LNCaP clone FGC (cell line): Measurements from ENCODE around the gene METTL9.
"Not testable (repeated sequence)": the region's sequence is repeated elsewhere in the genome, so short reads cannot be mapped to it uniquely, and the experiment has no call there.

Source experiments
- DNase-seq: peaks from one replicate; pipeline ENCODE4 v3.0.0-alpha.2; 2011; ENCODE audit warnings: low read depth
- H3K4me3 ChIP-seq: 2 replicates; pipeline ENCODE4 v1.5.1; 2011; ENCODE audit warnings: mild to moderate bottlenecking, low read depth, low read length, control low read depth
- CTCF ChIP-seq: IDR thresholded peaks from 2 replicates; pipeline ENCODE4 v1.5.1; 2012; ENCODE audit warnings: mild to moderate bottlenecking; ENCODE audit not compliant: control insufficient read depth, insufficient read depth; ENCODE audit errors: extremely low read depth

Gene METTL9

GRCh38 chr16:21628772-21629171, 29.4 kb downstream of the METTL9 start:
- TF ChIP-seq CTCF, result no peak
- DNase-seq, result no peak
- H3K4me3 ChIP-seq, result no peak overlapping the region

GRCh38 chr16:21629616-21630539, 30.5 kb downstream of the METTL9 start:
- DNase-seq, result not testable (repeated sequence)

GRCh38 chr16:21630866-21631265, 31.5 kb downstream of the METTL9 start:
- H3K4me3 ChIP-seq, DNase-seq: not testable (repeated sequence)

More at GRCh38 chr16:21629616-21630539, 30.5 kb downstream of the METTL9 start:
- not testable (repeated sequence) for H3K4me3 ChIP-seq

GRCh38 chr16:21631376-21631775, 32.0 kb downstream of the METTL9 start:
- not testable (repeated sequence) for DNase-seq

GRCh38 chr16:21631951-21632575, 32.7 kb downstream of the METTL9 start:
- not testable (repeated sequence) for DNase-seq, H3K4me3 ChIP-seq

More at GRCh38 chr16:21631376-21631775, 32.0 kb downstream of the METTL9 start:
- not testable (repeated sequence) for H3K4me3 ChIP-seq

GRCh38 chr16:21634216-21634615, 34.8 kb downstream of the METTL9 start:
- no peak for TF ChIP-seq CTCF
- H3K4me3 ChIP-seq, result no peak overlapping the region
- no peak for DNase-seq

- H3K4me3 ChIP-seq, DNase-seq: not testable (repeated sequence)
Observed at GRCh38 chr16:21635694-21636093, 36.3 kb downstream of the METTL9 start.

- DNase-seq, result no peak
- H3K4me3 ChIP-seq, result no peak overlapping the region
- no peak for TF ChIP-seq CTCF
Observed at GRCh38 chr16:21637032-21637968, 37.9 kb downstream of the METTL9 start.

- TF ChIP-seq CTCF, result no peak
- DNase-seq, result no peak
- H3K4me3 ChIP-seq, result no peak overlapping the region
Observed at GRCh38 chr16:21638573-21638975, 39.2 kb downstream of the METTL9 start.
